Ovary (tissue), 9 donors: ENCODE data around the gene TRMT10B. TPM values are rescaled to one million over a fixed set of nuclear protein-coding genes. Genes with fewer than 3 reads are reported as not detected.
"Not testable (repeated sequence)": the region's sequence is repeated elsewhere in the genome, so short reads cannot be mapped to it uniquely, and the experiment has no call there.

Experiments used
- DNase-seq, 5 donors: peaks; one replicate each; pipeline ENCODE4 v3.0.0-alpha.2; 2019 to 2020
- H3K27ac ChIP-seq, 2 donors: fragments of 200-600 bp; one replicate each; pipeline versions ENCODE4 v1.5.1 to v1.8.0; 2019 to 2022
- H3K27me3 ChIP-seq: fragments of 200-600 bp; one replicate; pipeline ENCODE4 v1.8.0; 2022
- H3K36me3 ChIP-seq: fragments of 200-600 bp; sonication (generic); one replicate; pipeline ENCODE4 v1.5.1; 2019
- H3K4me1 ChIP-seq: one replicate; pipeline ENCODE4 v1.8.1; 2013; ENCODE audit warnings: mild to moderate bottlenecking, moderate library complexity; ENCODE audit not compliant: insufficient read depth
- H3K4me3 ChIP-seq: fragments of 200-600 bp; sonication (generic); one replicate; pipeline ENCODE4 v1.5.1; 2017
- H3K9me3 ChIP-seq, 2 donors: fragments of 200-600 bp in 1 of 2; sonication (generic) in 1 of 2; one replicate each; pipeline versions ENCODE4 v1.5.1 to v1.8.1; 2013 to 2019; ENCODE audit warnings: mild to moderate bottlenecking in 1 of 2, moderate library complexity in 1 of 2
- EP300 ChIP-seq: sonication (generic); formaldehyde crosslinking; IDR thresholded peaks from one replicate; pipeline ENCODE4 v1.6.1; 2017; ENCODE audit warnings: antibody characterized with exemption
- POLR2A ChIP-seq: fragments of 450-650 bp; IDR thresholded peaks from one replicate; pipeline ENCODE4 v1.6.1; 2017; ENCODE audit warnings: antibody characterized with exemption, mild to moderate bottlenecking, moderate library complexity
- WGBS, 3 donors: extraction: QIAGEN DNeasy Blood & Tissue Kit in 1 of 3; methylation state at CpG; one replicate each; pipeline versions ENCODE4 v1.1.5 to v1.1.7; 2013 to 2017; 5-methylcytosine and 5-hydroxymethylcytosine counted together
- intact Hi-C, 4 donors: fragments of 100-400 bp; cut with DNase I; formaldehyde crosslinking; loops; one replicate each; pipeline versions ENCODE4 v1.11.0 to v1.15.1; 2022 to 2023
- polyA plus RNA-seq, 2 donors: library from polyadenylated mRNA; stranded (reverse); fragments of 200-250 nt in 1 of 2; fragments of 350-450 nt in 1 of 2; fragmentation: Illumina TruSeq in 1 of 2; extraction: RNeasy Lipid Tissue Mini Kit (QIAGEN cat#74804) in 1 of 2; gene quantifications; one replicate each; pipeline ENCODE4 v1.2.3, GENCODE V29; 2013 to 2014
- total RNA-seq, 7 donors: library from RNA; depleted of rRNA in 2 of 7; stranded (reverse); fragments of >200 nt in 2 of 7; fragmentation: NEBNext Ultra II Directional in 3 of 7; extraction: Animal tissue kit (Norgen Biotek cat#: 25700) in 3 of 7; gene quantifications; one replicate each; pipeline versions ENCODE4 v1.1.0 to v1.2.4, GENCODE V29; 2016 to 2023
- TF ChIP-seq, protein P1 (sequence below), 3 donors: fragments of 450-650 bp in 2 of 3; fragments of 200-600 bp in 1 of 3; IDR thresholded peaks; one replicate each; pipeline versions ENCODE4 v1.5.1 to v1.8.0; 2016 to 2022; ENCODE audit warnings: antibody characterized with exemption in 3 of 3, mild to moderate bottlenecking in 1 of 3
- donor health status: DM: no; HTN: no; CAD: no; lungs with moderate emphysema.
- donor health status: DM: no; HTN: no; CAD: no.
- donor health status: Bipolar disorder and iron deficiency.
- donor health status: DM: yes; HTN: yes; CAD: no.
- donor health status: DM: no; HTN: no; CAD: no.
- donor health status: DM: yes; HTN: yes; CAD: no.

The TRMT10B gene
- total and polyA plus RNA-seq, 9 donors, result 6.7 to 13.6 (median 9.9) TPM

DNA sequence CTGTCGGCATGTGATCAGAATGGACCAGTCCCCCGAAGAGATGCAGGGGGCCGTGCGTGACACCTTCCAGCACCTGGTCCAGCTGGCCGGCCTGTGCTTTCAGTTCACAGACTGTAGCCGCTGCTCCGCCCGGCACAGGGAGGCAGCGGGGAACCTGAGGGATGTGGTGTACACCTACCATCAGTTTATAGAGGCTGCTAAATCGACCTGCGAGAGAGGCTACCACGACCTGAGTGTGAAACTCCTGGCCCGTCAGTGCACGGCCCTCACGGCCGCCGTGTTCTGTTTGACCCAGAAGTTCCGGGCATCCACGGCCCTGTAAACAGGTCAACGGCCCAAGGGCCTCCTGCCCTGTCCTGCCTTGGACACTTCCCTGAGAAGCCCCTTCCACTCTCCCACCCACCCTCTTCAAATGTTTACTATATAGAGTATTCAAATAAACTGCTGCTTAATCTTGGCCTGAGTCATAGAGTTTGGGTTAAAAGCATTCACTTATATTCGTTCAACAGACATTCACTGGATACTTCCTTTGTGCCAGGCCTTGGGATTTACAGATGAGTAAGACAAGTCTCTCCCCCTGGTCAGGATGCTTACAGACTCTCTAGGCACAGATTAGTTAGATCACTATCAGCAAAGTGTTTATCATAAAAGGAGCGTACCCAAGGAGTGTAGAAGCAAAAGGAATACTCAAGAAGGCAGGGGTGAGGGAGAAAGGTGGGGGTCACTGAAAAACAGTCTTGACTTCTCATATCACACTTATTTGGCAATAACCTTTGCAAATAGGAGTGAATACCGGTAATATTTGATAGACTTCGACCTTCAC lies 6.9 kb upstream of the TRMT10B start:
- H3K4me1 ChIP-seq, result no peaks in the 10 kb centered on the region
- no peak for DNase-seq
- intact Hi-C loops, result no loop called here
- H3K27me3 ChIP-seq, result no peaks in the 10 kb centered on the region
- 77 to 82% (median 81%) methylated on average over 22 to 24 of the region's 24 CpGs for WGBS, 3 donors
- no peak overlapping the region for H3K4me3 ChIP-seq
- H3K27ac ChIP-seq, result no peak overlapping the region
- no peaks in the 10 kb centered on the region for H3K9me3 ChIP-seq
- TF ChIP-seq EP300 (no peak), POLR2A (no peak)
- TF ChIP-seq, protein P1, sequence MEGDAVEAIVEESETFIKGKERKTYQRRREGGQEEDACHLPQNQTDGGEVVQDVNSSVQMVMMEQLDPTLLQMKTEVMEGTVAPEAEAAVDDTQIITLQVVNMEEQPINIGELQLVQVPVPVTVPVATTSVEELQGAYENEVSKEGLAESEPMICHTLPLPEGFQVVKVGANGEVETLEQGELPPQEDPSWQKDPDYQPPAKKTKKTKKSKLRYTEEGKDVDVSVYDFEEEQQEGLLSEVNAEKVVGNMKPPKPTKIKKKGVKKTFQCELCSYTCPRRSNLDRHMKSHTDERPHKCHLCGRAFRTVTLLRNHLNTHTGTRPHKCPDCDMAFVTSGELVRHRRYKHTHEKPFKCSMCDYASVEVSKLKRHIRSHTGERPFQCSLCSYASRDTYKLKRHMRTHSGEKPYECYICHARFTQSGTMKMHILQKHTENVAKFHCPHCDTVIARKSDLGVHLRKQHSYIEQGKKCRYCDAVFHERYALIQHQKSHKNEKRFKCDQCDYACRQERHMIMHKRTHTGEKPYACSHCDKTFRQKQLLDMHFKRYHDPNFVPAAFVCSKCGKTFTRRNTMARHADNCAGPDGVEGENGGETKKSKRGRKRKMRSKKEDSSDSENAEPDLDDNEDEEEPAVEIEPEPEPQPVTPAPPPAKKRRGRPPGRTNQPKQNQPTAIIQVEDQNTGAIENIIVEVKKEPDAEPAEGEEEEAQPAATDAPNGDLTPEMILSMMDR (IDR thresholded peaks at IDR 0.05), result no peak
- no peaks in the 10 kb centered on the region for H3K36me3 ChIP-seq

DNA sequence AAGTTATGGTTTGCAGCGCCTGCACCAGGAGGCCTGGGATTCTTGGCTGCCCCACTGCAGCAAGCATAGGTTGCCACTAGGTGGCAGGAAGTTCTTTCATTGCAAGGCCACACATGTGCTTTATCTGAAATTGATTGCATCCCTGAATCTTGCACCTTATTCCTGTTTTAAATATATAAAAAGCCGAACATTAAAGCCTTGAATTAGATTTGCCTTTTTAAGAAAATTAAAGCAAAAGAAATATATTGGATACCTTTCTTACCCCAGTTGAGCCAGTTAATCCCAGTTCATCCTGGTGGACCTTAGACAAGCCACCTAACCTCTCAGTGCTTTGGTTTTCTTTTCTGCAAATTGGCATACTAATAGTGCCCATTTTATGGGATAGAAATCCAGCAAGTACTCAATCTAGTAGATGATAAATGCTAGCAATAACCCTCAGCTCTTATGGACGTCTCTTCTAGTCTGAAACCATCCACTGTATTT lies 6.3 kb upstream of the TRMT10B start:
- H3K36me3 ChIP-seq, result no peaks in the 10 kb centered on the region
- DNase-seq, result peak; percentile 28 to 57 (median 38)
- no peak overlapping the region for H3K4me3 ChIP-seq
- H3K9me3 ChIP-seq, result no peaks in the 10 kb centered on the region
- TF ChIP-seq EP300 (no peak), POLR2A (no peak)
- TF ChIP-seq, protein P1 (IDR thresholded peaks at IDR 0.05), result peak in 2 of 3 donors; percentile 48 to 55
- no peaks in the 10 kb centered on the region for H3K27me3 ChIP-seq
- intact Hi-C loops, result no loop called here
- no peaks in the 10 kb centered on the region for H3K4me1 ChIP-seq
- 28 to 33% (median 29%) methylated on average over 3 of the region's 3 CpGs for WGBS, 3 donors
- H3K27ac ChIP-seq, result no peak overlapping the region

DNA sequence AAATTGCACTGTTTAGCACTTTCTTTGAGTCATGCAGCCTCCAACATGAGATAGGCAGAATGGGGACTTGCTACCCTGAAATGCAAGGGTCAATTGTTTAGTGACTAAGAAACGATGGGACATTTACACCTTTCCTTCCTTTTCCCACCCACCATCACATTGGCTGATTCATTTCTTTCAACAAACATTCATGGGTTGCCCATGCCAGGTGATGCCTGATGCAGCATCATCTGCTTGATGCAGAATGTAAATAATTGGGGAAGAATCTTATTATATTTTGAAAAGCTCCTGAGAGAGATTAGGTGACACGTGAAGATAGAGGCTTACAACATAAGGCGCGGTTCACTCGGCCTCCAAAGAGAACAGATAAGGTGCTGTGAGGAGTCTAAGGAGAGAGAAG lies 4.5 kb upstream of the TRMT10B start:
- WGBS, 3 donors, result 48 to 61% (median 54%) methylated on average over 5 of the region's 5 CpGs
- DNase-seq, result no peak
- intact Hi-C loops, result no loop called here
- Histone ChIP-seq H3K36me3 (no peaks in the 10 kb centered on the region), H3K4me1 (peaks cover 3% of the 10 kb centered on the region), H3K9me3 (no peaks in the 10 kb centered on the region), H3K27me3 (no peaks in the 10 kb centered on the region), H3K27ac (no peak overlapping the region), H3K4me3 (no peak overlapping the region)
- TF ChIP-seq EP300, result no peak
- TF ChIP-seq, protein P1 (IDR thresholded peaks at IDR 0.05), result no peak
- TF ChIP-seq POLR2A, result no peak

DNA sequence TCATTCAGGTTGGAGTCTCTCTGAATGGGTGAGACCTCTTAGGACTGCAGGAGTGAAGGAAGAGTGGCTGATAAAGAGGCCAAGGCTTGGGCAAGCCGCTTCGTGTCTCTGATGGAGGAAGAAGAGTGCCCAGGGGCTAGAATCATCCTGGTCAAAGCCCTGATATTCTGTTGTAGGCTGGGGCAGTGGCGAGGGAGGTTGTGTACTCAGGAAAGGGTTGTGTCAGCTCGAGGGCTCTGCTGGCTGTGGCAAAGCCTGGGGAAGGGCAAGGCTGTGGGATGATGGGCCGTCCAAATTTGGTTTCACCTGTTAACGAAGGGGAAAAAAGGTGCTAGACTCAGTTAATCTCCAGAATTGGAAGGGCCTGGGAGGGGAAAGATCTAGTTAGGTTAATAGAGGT lies 2.4 kb upstream of the TRMT10B start:
- Histone ChIP-seq H3K27ac (no peak overlapping the region), H3K4me1 (peaks cover 3% of the 10 kb centered on the region), H3K4me3 (no peak overlapping the region), H3K9me3 (no peaks in the 10 kb centered on the region), H3K27me3 (no peaks in the 10 kb centered on the region), H3K36me3 (no peaks in the 10 kb centered on the region)
- DNase-seq, result no peak
- intact Hi-C loops, result no loop called here
- WGBS, 3 donors, result 78 to 79% (median 78%) methylated on average over 6 of the region's 6 CpGs
- TF ChIP-seq, protein P1 (IDR thresholded peaks at IDR 0.05), result no peak
- TF ChIP-seq POLR2A (no peak), EP300 (no peak)

DNA sequence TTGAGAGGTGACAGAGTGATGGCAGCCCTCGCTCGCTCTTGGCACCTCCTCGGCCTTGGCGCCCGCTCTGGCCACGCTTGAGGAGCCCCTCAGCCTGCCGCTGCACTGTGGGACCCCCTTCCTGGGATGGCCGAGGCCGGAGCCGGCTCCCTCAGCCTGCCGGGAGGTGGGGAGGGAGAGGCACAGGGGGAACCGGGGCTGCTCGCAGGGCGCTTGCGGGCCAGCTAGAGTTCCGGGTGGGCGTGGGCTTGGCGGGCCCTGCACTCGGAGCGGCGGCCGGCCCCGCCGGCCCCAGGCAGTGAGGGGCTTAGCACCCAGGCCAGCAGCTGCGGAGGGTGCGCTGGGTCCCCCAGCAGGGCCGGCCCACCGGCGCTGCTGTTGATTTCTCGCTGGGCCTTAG lies 1.9 kb upstream of the TRMT10B start:
- intact Hi-C loops, H3K27ac ChIP-seq: not testable (repeated sequence)
- 84 to 93% (median 88%) methylated on average over 14 to 30 of the region's 30 CpGs for WGBS, 3 donors

DNA sequence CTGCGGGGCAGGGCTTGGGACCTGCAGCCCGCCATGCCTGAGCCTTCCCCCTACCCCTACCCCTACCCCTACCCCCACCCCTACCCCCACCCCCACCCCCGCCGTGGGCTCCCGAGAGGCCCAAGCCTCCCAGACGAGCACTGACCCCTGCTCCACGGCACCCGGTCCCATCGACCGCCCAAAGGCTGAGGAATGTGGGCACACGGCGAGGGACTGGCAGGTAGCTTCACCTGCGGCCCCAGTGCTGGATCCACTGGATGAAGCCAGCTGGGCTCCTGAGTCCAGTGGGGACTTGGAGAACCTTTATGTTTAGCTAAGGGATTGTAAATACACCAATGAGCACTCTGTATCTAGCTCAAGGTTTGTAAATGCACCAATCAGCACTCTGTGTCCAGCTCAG lies 1.5 kb upstream of the TRMT10B start:
- H3K4me3 ChIP-seq, H3K9me3 ChIP-seq, intact Hi-C loops, H3K4me1 ChIP-seq, H3K27ac ChIP-seq, H3K36me3 ChIP-seq, H3K27me3 ChIP-seq, DNase-seq: not testable (repeated sequence)
- WGBS, 3 donors, result 94 to 100% (median 95%) methylated on average over 2 to 13 of the region's 13 CpGs

More for the DNA sequence above, 1.9 kb upstream of the TRMT10B start:
- not testable (repeated sequence) for H3K4me1 ChIP-seq, H3K27me3 ChIP-seq, H3K9me3 ChIP-seq, H3K36me3 ChIP-seq, DNase-seq, H3K4me3 ChIP-seq
